Hematopoietic multipotent progenitor cell treated with erythropoietin and hydrocortisone succinate and interleukin-3 and kit ligand, for 17 days (in vitro differentiated cells): ENCODE data around the gene PSAPL1.

Experiments
- DNase-seq: peaks from one replicate; pipeline ENCODE4 v3.0.0-alpha.2; 2015; ENCODE audit warnings: low spot score

Gene PSAPL1

GRCh38 chr4:7396186-7396910 is 38.4 kb downstream of the PSAPL1 start:
- DNase-seq = no peak

- DNase-seq = no peak
These were observed 39.1 kb downstream of the PSAPL1 start for GRCh38 chr4:7395645-7396044.

GRCh38 chr4:7394681-7395451 is 39.9 kb downstream of the PSAPL1 start:
- no peak for DNase-seq

- no peak for DNase-seq
These were observed 40.8 kb downstream of the PSAPL1 start for GRCh38 chr4:7393601-7394575.

- DNase-seq = no peak
These were observed 42.0 kb downstream of the PSAPL1 start for GRCh38 chr4:7392438-7393421.

- no peak for DNase-seq
These were observed 42.9 kb downstream of the PSAPL1 start for GRCh38 chr4:7391637-7392437.

GRCh38 chr4:7390906-7391636 is 43.7 kb downstream of the PSAPL1 start:
- no peak for DNase-seq

- DNase-seq = no peak
These were observed 44.4 kb downstream of the PSAPL1 start for GRCh38 chr4:7390336-7390735.

- DNase-seq = no peak
These were observed 45.0 kb downstream of the PSAPL1 start for GRCh38 chr4:7389719-7390118.

GRCh38 chr4:7389101-7389701 is 45.5 kb downstream of the PSAPL1 start:
- no peak for DNase-seq

- DNase-seq = no peak
These were observed 46.1 kb downstream of the PSAPL1 start for GRCh38 chr4:7388627-7389026.

- DNase-seq = no peak
These were observed 46.8 kb downstream of the PSAPL1 start for GRCh38 chr4:7387925-7388324.

GRCh38 chr4:7384929-7385890 is 49.5 kb downstream of the PSAPL1 start:
- no peak for DNase-seq

- no peak for DNase-seq
These were observed 50.5 kb downstream of the PSAPL1 start for GRCh38 chr4:7384003-7384928.

- DNase-seq = no peak
These were observed 51.5 kb downstream of the PSAPL1 start for GRCh38 chr4:7383266-7383665.

- no peak for DNase-seq
These were observed 52.1 kb downstream of the PSAPL1 start for GRCh38 chr4:7382634-7383014.
